ENCODE results near the gene UTS2B. TPM values are rescaled to one million over a fixed set of nuclear protein-coding genes. Genes with fewer than 3 reads are reported as not detected.
"Not testable (repeated sequence)": the region's sequence is repeated elsewhere in the genome, so short reads cannot be mapped to it uniquely, and the experiment has no call there.

Gene UTS2B
- total RNA-seq, 1 experiment from 2014 or later = 0.26 TPM

- intact Hi-C loops (cut with micrococcal nuclease; ENCODE audit: unreplicated experiment) (no loop called here), in situ Hi-C loops (cut with HindIII; ENCODE audit: low pct_unique_long_range_greater_than_20kb, low sequenced_read_pairs) (no loop called here)
- Histone ChIP-seq H3K36me3 (ENCODE audit: control insufficient read depth, insufficient read depth, low read length) (no peaks in the 10 kb centered on the region), H3K4me3 (ENCODE audit: low read depth in 2 of 2, low read length in 2 of 2) (no peak overlapping the region), H3K9me3 (ENCODE audit: control insufficient read depth, insufficient read depth, low read depth, low read length) (no peaks in the 10 kb centered on the region), H3K27ac (ENCODE audit: low read length) (no peak overlapping the region), H3K4me1 (ENCODE audit: control insufficient read depth, insufficient read depth, low read length) (no peaks in the 10 kb centered on the region), H3K27me3 (ENCODE audit: control insufficient read depth, insufficient read depth, low read length) (no peaks in the 10 kb centered on the region)
- ATAC-seq = no peak
- ChIA-PET POLR2A (no interaction called here), CTCF (no interaction called here)
- no peak for TF ChIP-seq TCF7L2 (IDR thresholded peaks at IDR 0.05; ENCODE audit: low read depth, low read length)
- TF ChIP-seq, protein P1, sequence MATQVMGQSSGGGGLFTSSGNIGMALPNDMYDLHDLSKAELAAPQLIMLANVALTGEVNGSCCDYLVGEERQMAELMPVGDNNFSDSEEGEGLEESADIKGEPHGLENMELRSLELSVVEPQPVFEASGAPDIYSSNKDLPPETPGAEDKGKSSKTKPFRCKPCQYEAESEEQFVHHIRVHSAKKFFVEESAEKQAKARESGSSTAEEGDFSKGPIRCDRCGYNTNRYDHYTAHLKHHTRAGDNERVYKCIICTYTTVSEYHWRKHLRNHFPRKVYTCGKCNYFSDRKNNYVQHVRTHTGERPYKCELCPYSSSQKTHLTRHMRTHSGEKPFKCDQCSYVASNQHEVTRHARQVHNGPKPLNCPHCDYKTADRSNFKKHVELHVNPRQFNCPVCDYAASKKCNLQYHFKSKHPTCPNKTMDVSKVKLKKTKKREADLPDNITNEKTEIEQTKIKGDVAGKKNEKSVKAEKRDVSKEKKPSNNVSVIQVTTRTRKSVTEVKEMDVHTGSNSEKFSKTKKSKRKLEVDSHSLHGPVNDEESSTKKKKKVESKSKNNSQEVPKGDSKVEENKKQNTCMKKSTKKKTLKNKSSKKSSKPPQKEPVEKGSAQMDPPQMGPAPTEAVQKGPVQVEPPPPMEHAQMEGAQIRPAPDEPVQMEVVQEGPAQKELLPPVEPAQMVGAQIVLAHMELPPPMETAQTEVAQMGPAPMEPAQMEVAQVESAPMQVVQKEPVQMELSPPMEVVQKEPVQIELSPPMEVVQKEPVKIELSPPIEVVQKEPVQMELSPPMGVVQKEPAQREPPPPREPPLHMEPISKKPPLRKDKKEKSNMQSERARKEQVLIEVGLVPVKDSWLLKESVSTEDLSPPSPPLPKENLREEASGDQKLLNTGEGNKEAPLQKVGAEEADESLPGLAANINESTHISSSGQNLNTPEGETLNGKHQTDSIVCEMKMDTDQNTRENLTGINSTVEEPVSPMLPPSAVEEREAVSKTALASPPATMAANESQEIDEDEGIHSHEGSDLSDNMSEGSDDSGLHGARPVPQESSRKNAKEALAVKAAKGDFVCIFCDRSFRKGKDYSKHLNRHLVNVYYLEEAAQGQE (IDR thresholded peaks at IDR 0.05; ENCODE audit: insufficient read depth in 1 of 2, low read depth in 2 of 2, low read length in 1 of 2) = no peak
- no TSS peak for BruUV-seq (replicated peaks)
- DNase-seq (ENCODE audit: low read depth, low spot score) = no peak
These were observed 77.1 kb downstream of the UTS2B start for GRCh38 chr3:191253089-191253799.

- TF ChIP-seq TCF7L2 (IDR thresholded peaks at IDR 0.05; ENCODE audit: low read depth, low read length) (peak; percentile 37; the same call in 1 of the 2 replicates), POLR2AphosphoS5 (IDR thresholded peaks at IDR 0.05; ENCODE audit: low read depth, low read length) (no peak; the same call in 1 of the 2 replicates)
- ChIA-PET POLR2A (no interaction called here), CTCF (no interaction called here)
- Histone ChIP-seq H3K36me3 (ENCODE audit: control insufficient read depth, insufficient read depth, low read length) (no peaks in the 10 kb centered on the region), H3K4me1 (ENCODE audit: control insufficient read depth, insufficient read depth, low read length) (no peaks in the 10 kb centered on the region), H3K4me3 (ENCODE audit: low read depth in 2 of 2, low read length in 2 of 2) (no peak overlapping the region), H3K27ac (ENCODE audit: low read length) (peak overlapping the region; percentile 13; the same call in 1 of the 2 replicates), H3K9me3 (ENCODE audit: control insufficient read depth, insufficient read depth, low read depth, low read length) (no peaks in the 10 kb centered on the region), H3K27me3 (ENCODE audit: control insufficient read depth, insufficient read depth, low read length) (no peaks in the 10 kb centered on the region)
- no TSS peak for BruUV-seq (replicated peaks)
- peak; percentile 96 for ATAC-seq
- no peak for DNase-seq (ENCODE audit: low read depth, low spot score)
- in situ Hi-C loops (cut with HindIII; ENCODE audit: low pct_unique_long_range_greater_than_20kb, low sequenced_read_pairs) = no loop called here
- intact Hi-C loops (cut with micrococcal nuclease; ENCODE audit: unreplicated experiment) = loop anchor here (10.0 kb wide), 1 partner anchor 88 kb away; the partner anchor contains the start of gene UTS2B
These were observed 83.7 kb downstream of the UTS2B start for GRCh38 chr3:191246630-191247029.

DNA sequence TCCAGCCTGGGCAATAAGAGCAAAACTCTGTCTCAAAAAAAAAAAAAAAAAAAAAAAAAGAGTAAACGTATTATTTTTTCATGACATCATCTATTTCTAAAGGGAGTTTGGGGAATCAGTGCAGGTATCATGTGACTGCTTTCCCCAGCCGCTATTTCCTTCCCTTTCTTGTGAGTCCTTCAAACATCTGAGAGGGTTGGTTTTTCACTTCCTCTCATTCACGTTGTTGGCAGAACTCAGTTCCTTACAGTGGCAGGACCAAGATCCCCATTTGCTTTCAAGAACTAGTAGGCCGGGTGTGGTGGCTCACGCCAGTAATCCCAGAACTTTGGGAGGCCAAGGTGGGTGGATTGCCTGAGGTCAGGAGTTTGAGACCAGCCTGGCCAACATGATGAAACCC is 84.3 kb downstream of the UTS2B start:
- intact Hi-C loops (cut with micrococcal nuclease; ENCODE audit: unreplicated experiment) = loop anchor here (10.0 kb wide), 1 partner anchor 89 kb away; the partner anchor contains the start of gene UTS2B
- POLR2A ChIA-PET; H3K27me3 ChIP-seq (ENCODE audit: control insufficient read depth, insufficient read depth, low read length); in situ Hi-C loops (cut with HindIII; ENCODE audit: low pct_unique_long_range_greater_than_20kb, low sequenced_read_pairs); H3K36me3 ChIP-seq (ENCODE audit: control insufficient read depth, insufficient read depth, low read length); DNase-seq (ENCODE audit: low read depth, low spot score); H3K9me3 ChIP-seq (ENCODE audit: control insufficient read depth, insufficient read depth, low read depth, low read length); H3K4me3 ChIP-seq (ENCODE audit: low read depth in 2 of 2, low read length in 2 of 2); ATAC-seq; H3K4me1 ChIP-seq (ENCODE audit: control insufficient read depth, insufficient read depth, low read length); BruUV-seq (replicated peaks); H3K27ac ChIP-seq (ENCODE audit: low read length): not testable (repeated sequence)
- CTCF ChIA-PET = interaction anchor here (0.7 kb wide), 1 partner anchor 34 kb away, joined by 9 read pairs; no protein-coding TSS in a partner anchor
